Gastroesophageal sphincter (tissue), 4 donors: ENCODE data around the gene CTBP1. TPM values are rescaled to one million over a fixed set of nuclear protein-coding genes. Genes with fewer than 3 reads are reported as not detected.
A peak's percentile ranks its signal among the peaks of the same experiment; 100 is the strongest.

Experiments used
- ATAC-seq: fragments of 150-250 bp; one replicate; pipeline ENCODE4 v1.9.1; 2016; ENCODE audit warnings: mild to moderate bottlenecking, moderate library complexity
- H3K27ac ChIP-seq, 4 donors: fragments of 200-600 bp; sonication (generic) in 3 of 4; 1 replicate in 3 of 4; 2 replicates in 1 of 4; pipeline ENCODE4 v1.5.1; 2016 to 2019
- H3K27me3 ChIP-seq: fragments of 200-600 bp; sonication (generic); one replicate; pipeline ENCODE4 v1.5.1; 2019
- H3K36me3 ChIP-seq, 2 donors: fragments of 200-600 bp; sonication (generic); one replicate each; pipeline ENCODE4 v1.5.1; 2019; ENCODE audit warnings: control low read depth in 1 of 2
- H3K4me1 ChIP-seq, 3 donors: fragments of 200-600 bp; sonication (generic); 1 replicate in 2 of 3; 2 replicates in 1 of 3; pipeline ENCODE4 v1.5.1; 2016 to 2019; ENCODE audit warnings: control low read depth in 2 of 3
- H3K4me3 ChIP-seq, 2 donors: fragments of 200-600 bp; sonication (generic); one replicate each; pipeline ENCODE4 v1.5.1; 2019; ENCODE audit warnings: mild to moderate bottlenecking in 1 of 2, moderate library complexity in 1 of 2
- H3K9me3 ChIP-seq, 3 donors: fragments of 200-600 bp; sonication (generic); one replicate each; pipeline ENCODE4 v1.5.1; 2017 to 2019; ENCODE audit warnings: control low read depth in 2 of 3
- CTCF ChIP-seq, 4 experiments: fragments of 200-600 bp in 2 of 4; fragments of 450-650 bp in 2 of 4; sonication (generic) in 1 of 4; IDR thresholded peaks; one replicate each; pipeline ENCODE4 v1.5.1; 2017 to 2019; ENCODE audit warnings: antibody characterized with exemption in 4 of 4, mild to moderate bottlenecking in 2 of 4, moderate library complexity in 2 of 4
- EP300 ChIP-seq: sonication (generic); formaldehyde crosslinking; IDR thresholded peaks from one replicate; pipeline ENCODE4 v1.6.1; 2017; ENCODE audit warnings: antibody characterized with exemption, mild to moderate bottlenecking
- POLR2A ChIP-seq, 2 donors: fragments of 450-650 bp; IDR thresholded peaks; one replicate each; pipeline ENCODE4 v1.6.1; 2017; ENCODE audit warnings: antibody characterized with exemption in 2 of 2, mild to moderate bottlenecking in 2 of 2, moderate library complexity in 1 of 2
- POLR2AphosphoS5 ChIP-seq: sonication (generic); formaldehyde crosslinking; IDR thresholded peaks from one replicate; pipeline ENCODE4 v1.6.1; 2017; ENCODE audit warnings: antibody characterized with exemption
- WGBS, 2 donors: methylation state at CpG; one replicate each; pipeline ENCODE4 v1.1.5; 2018; ENCODE audit warnings: low coverage in 1 of 2; 5-methylcytosine and 5-hydroxymethylcytosine counted together
- total RNA-seq, 4 donors: library from RNA; depleted of rRNA; stranded (reverse); fragments of >200 nt; gene quantifications; one replicate each; pipeline ENCODE4 v1.1.0, GENCODE V29; 2016

Gene CTBP1
- total RNA-seq, 4 donors from 2014 or later: 126 to 271 (median 164) TPM

DNA sequence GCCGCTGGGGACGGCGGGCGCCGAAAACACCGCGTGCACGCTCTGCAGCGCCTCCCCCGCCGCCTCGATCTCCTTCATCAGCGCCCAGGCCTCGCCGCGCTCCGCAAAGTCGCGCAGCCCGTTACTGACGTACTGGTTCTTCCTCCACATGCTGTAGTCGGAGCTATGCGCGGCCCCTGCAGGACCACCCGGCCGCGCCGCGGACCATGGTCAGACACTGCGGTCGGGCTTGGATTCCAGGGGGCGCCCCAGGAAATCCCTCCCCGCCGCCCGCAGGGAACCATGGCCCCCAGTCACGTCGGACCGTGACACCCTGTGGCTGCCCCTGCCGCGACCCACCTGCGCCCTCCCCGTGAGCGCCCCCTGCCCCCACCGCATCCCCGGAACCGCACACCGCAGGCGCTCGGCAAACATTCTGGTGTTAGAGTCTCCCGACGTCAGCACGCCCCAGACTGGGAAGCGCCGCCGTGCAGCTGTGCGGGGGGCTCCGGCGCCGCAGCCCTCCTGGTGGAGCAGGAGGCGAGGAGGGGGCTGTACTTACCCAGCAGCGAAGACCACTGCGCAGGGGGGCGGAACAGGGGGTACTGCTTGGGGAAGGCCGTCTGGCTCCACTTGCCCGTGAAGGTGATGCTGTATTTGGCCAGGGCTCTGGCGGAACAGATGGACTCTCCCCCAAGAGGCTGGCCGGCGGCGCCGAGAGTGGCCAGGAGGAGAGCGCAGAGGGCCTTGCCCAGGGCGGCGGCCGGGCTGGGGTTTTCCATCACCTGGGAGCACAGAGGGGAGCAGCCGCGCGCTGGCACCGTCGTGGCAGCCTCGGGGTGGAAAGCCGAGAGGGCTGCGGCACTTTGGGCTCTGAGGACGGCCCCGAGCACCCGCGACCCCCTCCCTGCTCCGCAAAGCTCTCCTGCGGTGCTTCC lies 77.4 kb downstream of the CTBP1 start:
- no peaks in the 10 kb centered on the region for H3K36me3 ChIP-seq
- ATAC-seq: no peak
- peak overlapping the region; percentile 24 to 54 for H3K4me3 ChIP-seq
- H3K9me3 ChIP-seq: no peaks in the 10 kb centered on the region
- TF ChIP-seq POLR2A (IDR thresholded peaks at IDR 0.05) (no peak), POLR2AphosphoS5 (no peak), CTCF (IDR thresholded peaks at IDR 0.05) (peak in 1 of 4 experiments; percentile 15), EP300 (no peak)
- peak overlapping the region in 3 of 4 donors; percentile 67 to 81 (median 71) for H3K27ac ChIP-seq
- 0% methylated on average over 8 of the region's 88 CpGs; no CpG with 5 or more reads in 1 of the 2 donors for WGBS, 2 donors
- H3K27me3 ChIP-seq: peaks cover 49% of the 10 kb centered on the region
- peaks cover 0 to 67% (median 26%) of the 10 kb centered on the region in 3 donors for H3K4me1 ChIP-seq

DNA sequence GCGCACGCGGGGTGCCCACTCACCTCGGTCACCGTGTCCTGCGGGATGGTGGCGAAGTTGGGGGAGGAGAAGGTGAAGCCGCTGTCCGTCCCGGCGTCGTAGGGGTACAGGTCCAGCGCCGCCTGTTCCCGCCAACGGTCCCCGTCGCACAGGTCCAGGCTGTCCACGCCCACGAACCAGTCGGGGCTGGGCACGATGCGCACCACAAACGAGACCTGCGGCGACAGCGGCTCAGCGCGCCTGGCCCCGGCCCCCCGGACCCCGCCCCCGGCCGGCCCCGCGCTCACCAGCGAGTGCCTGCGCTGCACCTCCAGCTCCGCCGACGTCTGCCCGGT lies 78.0 kb downstream of the CTBP1 start:
- no peak for ATAC-seq
- peak overlapping the region in 1 of 4 donors; percentile 81 for H3K27ac ChIP-seq
- H3K27me3 ChIP-seq: peaks cover 49% of the 10 kb centered on the region
- H3K4me3 ChIP-seq: peak overlapping the region in 1 of 2 donors; percentile 54
- no peak for TF ChIP-seq CTCF (IDR thresholded peaks at IDR 0.05)
- no peak for TF ChIP-seq POLR2A (IDR thresholded peaks at IDR 0.05)
- no peak for TF ChIP-seq EP300
- TF ChIP-seq POLR2AphosphoS5: no peak
- no peaks in the 10 kb centered on the region for H3K9me3 ChIP-seq
- no peaks in the 10 kb centered on the region for H3K36me3 ChIP-seq
- peaks cover 0 to 67% (median 26%) of the 10 kb centered on the region in 3 donors for H3K4me1 ChIP-seq
- no CpG with 5 or more reads among the region's 42 CpGs for WGBS, 2 donors

- Histone ChIP-seq H3K27ac (peak overlapping the region in 1 of 4 donors; percentile 81), H3K36me3 (no peaks in the 10 kb centered on the region), H3K4me3 (peak overlapping the region in 1 of 2 donors; percentile 54), H3K27me3 (peaks cover 49% of the 10 kb centered on the region), H3K9me3 (no peaks in the 10 kb centered on the region), H3K4me1 (peaks cover 0 to 67% (median 26%) of the 10 kb centered on the region in 3 donors)
- no peak for ATAC-seq
- TF ChIP-seq POLR2A (IDR thresholded peaks at IDR 0.05) (no peak), POLR2AphosphoS5 (no peak), CTCF (IDR thresholded peaks at IDR 0.05) (no peak), EP300 (no peak)
- WGBS, 2 donors: 100% methylated on average over 2 to 3 of the region's 37 CpGs
These were observed 78.6 kb downstream of the CTBP1 start for GRCh38 chr4:1170156-1170975.

GRCh38 chr4:1169691-1170096 lies 79.2 kb downstream of the CTBP1 start:
- no peaks in the 10 kb centered on the region for H3K9me3 ChIP-seq
- ATAC-seq: no peak
- H3K27me3 ChIP-seq: peaks cover 49% of the 10 kb centered on the region
- no peaks in the 10 kb centered on the region for H3K36me3 ChIP-seq
- WGBS, 2 donors: 75% methylated on average over 2 of the region's 13 CpGs; no CpG with 5 or more reads in 1 of the 2 donors
- TF ChIP-seq EP300 (no peak), CTCF (IDR thresholded peaks at IDR 0.05) (no peak), POLR2AphosphoS5 (no peak), POLR2A (IDR thresholded peaks at IDR 0.05) (no peak)
- peaks cover 0 to 67% (median 26%) of the 10 kb centered on the region in 3 donors for H3K4me1 ChIP-seq
- H3K27ac ChIP-seq: peak overlapping the region in 1 of 4 donors; percentile 81
- H3K4me3 ChIP-seq: no peak overlapping the region
